HL-60 (cell line): Measurements from ENCODE around the gene KANK4.

ENCODE experiments used
- POLR2AphosphoS5 ChIP-seq: IDR thresholded peaks from 2 replicates; pipeline ENCODE4 v1.6.1; 2012; ENCODE audit warnings: low read depth
- TF ChIP-seq, protein P1 (sequence below): IDR thresholded peaks from one replicate; pipeline ENCODE4 v1.5.1; 2011; ENCODE audit warnings: low read length, control low read depth, inconsistent platforms; ENCODE audit not compliant: insufficient read depth
- TF ChIP-seq, protein P2 (sequence below): IDR thresholded peaks from 2 replicates; pipeline ENCODE4 v1.6.1; 2012; ENCODE audit warnings: low read depth; ENCODE audit not compliant: insufficient replicate concordance

DNA sequence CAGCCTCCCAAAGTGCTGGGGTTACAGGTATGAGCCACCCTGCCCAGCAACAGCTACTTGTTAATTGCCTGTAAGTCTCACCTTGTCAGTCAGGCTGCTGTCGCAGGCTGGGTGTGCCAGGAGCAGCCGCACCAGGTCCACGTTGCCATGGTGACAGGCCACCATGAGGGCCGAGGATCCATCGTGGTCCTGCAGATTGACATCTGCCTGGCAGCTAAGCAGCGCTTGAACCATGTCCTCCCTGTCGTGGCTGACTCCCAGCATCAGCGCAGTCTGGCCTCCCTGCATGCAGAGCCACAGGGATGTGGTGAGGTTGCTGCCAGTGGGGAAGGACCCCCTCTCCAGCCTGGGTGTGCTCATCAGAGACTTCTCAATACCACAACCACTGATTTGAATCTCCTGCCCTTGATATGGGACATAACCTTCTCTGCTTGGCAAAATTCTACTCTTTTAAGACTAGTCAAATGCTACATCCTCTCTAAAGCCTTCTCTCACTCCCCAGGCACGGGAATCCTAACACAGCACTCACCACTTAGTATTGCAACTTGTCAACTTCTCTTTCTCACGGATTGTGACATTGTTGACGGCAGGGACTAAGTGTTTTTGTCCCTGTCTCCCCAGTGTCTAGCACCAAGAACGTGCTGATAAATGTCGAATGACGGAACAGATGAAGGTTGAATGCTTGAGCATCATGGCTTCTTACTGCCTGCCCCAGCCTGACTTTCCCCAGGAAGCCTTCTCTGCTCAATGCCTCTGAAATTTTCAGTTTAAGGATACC is 71.7 kb downstream of the KANK4 start:
- TF ChIP-seq, protein P1, sequence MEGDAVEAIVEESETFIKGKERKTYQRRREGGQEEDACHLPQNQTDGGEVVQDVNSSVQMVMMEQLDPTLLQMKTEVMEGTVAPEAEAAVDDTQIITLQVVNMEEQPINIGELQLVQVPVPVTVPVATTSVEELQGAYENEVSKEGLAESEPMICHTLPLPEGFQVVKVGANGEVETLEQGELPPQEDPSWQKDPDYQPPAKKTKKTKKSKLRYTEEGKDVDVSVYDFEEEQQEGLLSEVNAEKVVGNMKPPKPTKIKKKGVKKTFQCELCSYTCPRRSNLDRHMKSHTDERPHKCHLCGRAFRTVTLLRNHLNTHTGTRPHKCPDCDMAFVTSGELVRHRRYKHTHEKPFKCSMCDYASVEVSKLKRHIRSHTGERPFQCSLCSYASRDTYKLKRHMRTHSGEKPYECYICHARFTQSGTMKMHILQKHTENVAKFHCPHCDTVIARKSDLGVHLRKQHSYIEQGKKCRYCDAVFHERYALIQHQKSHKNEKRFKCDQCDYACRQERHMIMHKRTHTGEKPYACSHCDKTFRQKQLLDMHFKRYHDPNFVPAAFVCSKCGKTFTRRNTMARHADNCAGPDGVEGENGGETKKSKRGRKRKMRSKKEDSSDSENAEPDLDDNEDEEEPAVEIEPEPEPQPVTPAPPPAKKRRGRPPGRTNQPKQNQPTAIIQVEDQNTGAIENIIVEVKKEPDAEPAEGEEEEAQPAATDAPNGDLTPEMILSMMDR = no peak
- no peak for TF ChIP-seq POLR2AphosphoS5
- TF ChIP-seq, protein P2, sequence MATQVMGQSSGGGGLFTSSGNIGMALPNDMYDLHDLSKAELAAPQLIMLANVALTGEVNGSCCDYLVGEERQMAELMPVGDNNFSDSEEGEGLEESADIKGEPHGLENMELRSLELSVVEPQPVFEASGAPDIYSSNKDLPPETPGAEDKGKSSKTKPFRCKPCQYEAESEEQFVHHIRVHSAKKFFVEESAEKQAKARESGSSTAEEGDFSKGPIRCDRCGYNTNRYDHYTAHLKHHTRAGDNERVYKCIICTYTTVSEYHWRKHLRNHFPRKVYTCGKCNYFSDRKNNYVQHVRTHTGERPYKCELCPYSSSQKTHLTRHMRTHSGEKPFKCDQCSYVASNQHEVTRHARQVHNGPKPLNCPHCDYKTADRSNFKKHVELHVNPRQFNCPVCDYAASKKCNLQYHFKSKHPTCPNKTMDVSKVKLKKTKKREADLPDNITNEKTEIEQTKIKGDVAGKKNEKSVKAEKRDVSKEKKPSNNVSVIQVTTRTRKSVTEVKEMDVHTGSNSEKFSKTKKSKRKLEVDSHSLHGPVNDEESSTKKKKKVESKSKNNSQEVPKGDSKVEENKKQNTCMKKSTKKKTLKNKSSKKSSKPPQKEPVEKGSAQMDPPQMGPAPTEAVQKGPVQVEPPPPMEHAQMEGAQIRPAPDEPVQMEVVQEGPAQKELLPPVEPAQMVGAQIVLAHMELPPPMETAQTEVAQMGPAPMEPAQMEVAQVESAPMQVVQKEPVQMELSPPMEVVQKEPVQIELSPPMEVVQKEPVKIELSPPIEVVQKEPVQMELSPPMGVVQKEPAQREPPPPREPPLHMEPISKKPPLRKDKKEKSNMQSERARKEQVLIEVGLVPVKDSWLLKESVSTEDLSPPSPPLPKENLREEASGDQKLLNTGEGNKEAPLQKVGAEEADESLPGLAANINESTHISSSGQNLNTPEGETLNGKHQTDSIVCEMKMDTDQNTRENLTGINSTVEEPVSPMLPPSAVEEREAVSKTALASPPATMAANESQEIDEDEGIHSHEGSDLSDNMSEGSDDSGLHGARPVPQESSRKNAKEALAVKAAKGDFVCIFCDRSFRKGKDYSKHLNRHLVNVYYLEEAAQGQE = no peak
